Regular cardiac myocyte (primary cell): Measurements from ENCODE around the gene RASGEF1C. TPM values are rescaled to one million over a fixed set of nuclear protein-coding genes. Genes with fewer than 3 reads are reported as not detected.

ENCODE experiments used
- total RNA-seq: library from RNA; depleted of rRNA; stranded (reverse); fragments of >200 nt; gene quantifications from 2 replicates; pipeline ENCODE4 v1.2.3, GENCODE V29; 2014

Gene RASGEF1C
- not detected in 2 replicates for total RNA-seq

DNA sequence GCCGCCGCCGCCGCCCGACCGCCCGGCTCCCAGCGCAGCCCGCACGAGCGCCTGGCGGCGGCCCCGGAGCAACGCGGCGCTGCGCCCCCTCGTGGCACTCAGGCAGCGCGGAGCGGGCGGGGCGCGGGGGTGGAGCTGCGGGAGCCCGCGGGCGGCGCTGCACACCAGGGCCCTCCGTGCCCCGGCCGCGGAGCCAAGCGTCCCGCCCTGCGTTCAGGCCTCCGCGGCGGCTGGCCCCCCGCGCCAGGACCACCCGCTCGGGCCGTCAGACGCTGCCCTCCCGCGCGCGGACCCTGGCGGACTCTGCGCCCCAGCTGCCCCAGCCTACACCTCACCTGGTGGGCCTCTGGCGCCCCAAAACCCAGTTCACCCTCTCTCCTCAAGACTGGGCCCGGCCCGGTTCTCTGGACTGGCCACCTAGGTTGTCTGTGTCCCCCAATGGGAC lies at the start of gene RASGEF1C:
Gene RASGEF1C (minus strand): TSS at position 75 of the 445 bp plus-strand sequence. CDS start 71,159 bp downstream, outside the sequence.

DNA sequence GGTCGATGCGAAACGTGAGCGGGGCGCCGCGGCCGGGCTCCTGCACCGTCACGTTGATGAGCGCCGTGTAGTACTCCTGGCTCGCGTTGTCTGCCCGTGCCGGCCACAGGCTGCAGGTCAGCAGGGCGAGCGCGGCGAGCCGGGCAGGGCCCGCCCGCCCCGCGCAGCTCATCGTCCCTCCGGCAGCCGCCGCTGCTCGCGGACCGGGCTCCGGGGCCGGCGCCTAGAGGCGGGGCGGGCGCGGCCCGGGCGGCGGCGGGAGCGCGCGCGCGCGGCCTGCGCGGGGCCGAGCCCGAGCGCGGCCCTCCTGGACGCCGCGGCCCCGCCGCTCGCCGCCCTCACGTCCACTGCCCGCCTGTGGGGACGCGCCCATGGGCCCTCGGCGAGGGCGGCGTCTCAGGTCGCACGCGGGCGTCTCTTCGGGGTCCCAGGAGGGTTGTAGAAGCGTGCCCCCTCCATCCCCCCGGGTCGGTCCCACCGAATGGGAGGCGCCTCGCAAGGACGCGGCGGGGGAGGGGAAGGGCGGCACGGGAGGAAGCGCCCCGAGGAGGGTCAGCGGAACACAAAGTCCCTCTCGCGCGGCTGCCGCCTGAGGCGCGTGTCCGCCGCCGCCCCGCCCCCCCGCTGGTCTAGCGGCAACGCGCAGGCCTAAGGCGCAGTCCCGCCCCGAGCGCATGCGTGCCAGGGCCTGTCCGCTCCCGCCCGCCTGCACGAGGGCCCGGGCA lies 137.3 kb downstream of the RASGEF1C start, which contains the start of gene RNF130:
Gene RNF130 (minus strand): TSS at position 229 of the 725 bp plus-strand sequence. CDS start 57 bp downstream, at position 172.

Other genes with a start within 250 kb of the RASGEF1C start
- 14.2 and 39.7 TPM in 2 replicates for gene RNF130, start 137.5 kb downstream of the RASGEF1C start, total RNA-seq
- gene MAPK9, start 82.9 kb upstream of the RASGEF1C start, total RNA-seq: 22.0 and 40.1 TPM in 2 replicates
- 47.6 and 105 TPM in 2 replicates for gene GFPT2, start 144.1 kb upstream of the RASGEF1C start, total RNA-seq